HEK293T (cell line): ENCODE measurements around the gene IL1RL2.

Source experiments
- ARNT ChIP-seq: fragments of 450-650 bp; IDR thresholded peaks from 2 replicates; pipeline ENCODE4 v1.6.1; 2017; ENCODE audit warnings: mild to moderate bottlenecking
- BHLHE40 ChIP-seq: fragments of 450-650 bp; IDR thresholded peaks from 2 replicates; pipeline ENCODE4 v1.6.1; 2016; ENCODE audit warnings: mild to moderate bottlenecking, moderate library complexity, borderline replicate concordance
- CTBP1 ChIP-seq: fragments of 450-650 bp; IDR thresholded peaks from 2 replicates; pipeline ENCODE4 v1.6.1; 2016; ENCODE audit warnings: borderline replicate concordance
- ELF4 ChIP-seq: fragments of 450-650 bp; IDR thresholded peaks from 2 replicates; pipeline ENCODE4 v1.6.1; 2017; ENCODE audit warnings: antibody characterized with exemption
- FOXA1 ChIP-seq: fragments of 450-650 bp; IDR thresholded peaks from 2 replicates; pipeline ENCODE4 v1.6.1; 2016; ENCODE audit warnings: mild to moderate bottlenecking
- FOXK2 ChIP-seq: fragments of 450-650 bp; IDR thresholded peaks from 2 replicates; pipeline ENCODE4 v1.6.1; 2016; ENCODE audit warnings: mild to moderate bottlenecking
- FOXM1 ChIP-seq: fragments of 450-650 bp; IDR thresholded peaks from 2 replicates; pipeline ENCODE4 v1.6.1; 2017; ENCODE audit warnings: mild to moderate bottlenecking, borderline replicate concordance
- HDGF ChIP-seq: fragments of 450-650 bp; IDR thresholded peaks from 2 replicates; pipeline ENCODE4 v1.6.1; 2017; ENCODE audit warnings: antibody characterized with exemption, borderline replicate concordance
- L3MBTL2 ChIP-seq: fragments of 450-650 bp; conservative IDR thresholded peaks from 2 replicates; pipeline ENCODE4 v1.6.1; 2016; ENCODE audit warnings: mild to moderate bottlenecking
- LEF1 ChIP-seq: fragments of 450-650 bp; IDR thresholded peaks from 2 replicates; pipeline ENCODE4 v1.6.1; 2017; ENCODE audit warnings: mild to moderate bottlenecking, borderline replicate concordance
- PKNOX1 ChIP-seq: fragments of 450-650 bp; IDR thresholded peaks from 2 replicates; pipeline ENCODE4 v1.6.1; 2016
- SP1 ChIP-seq: fragments of 450-650 bp; IDR thresholded peaks from 2 replicates; pipeline ENCODE4 v1.6.1; 2017
- SUZ12 ChIP-seq: fragments of 450-650 bp; IDR thresholded peaks from 2 replicates; pipeline ENCODE4 v1.6.1; 2016; ENCODE audit warnings: mild to moderate bottlenecking

- TF ChIP-seq CTBP1 (no peak), HDGF (no peak), SUZ12 (no peak), BHLHE40 (no peak), LEF1 (no peak), PKNOX1 (no peak), L3MBTL2 (no peak), ARNT (no peak), SP1 (no peak), ELF4 (no peak), FOXK2 (no peak), FOXA1 (no peak), FOXM1 (no peak)
These were observed 6.2 kb upstream of the IL1RL2 start for GRCh38 chr2:102180687-102180999.
